ENCODE results near the gene TFF1. TPM values are rescaled to one million over a fixed set of nuclear protein-coding genes. Genes with fewer than 3 reads are reported as not detected.

Gene TFF1
- total RNA-seq, 2 donors from 2014 or later: 208 to 322 TPM

GRCh38 chr21:42373908-42374455 lies 7.6 kb upstream of the TFF1 start:
- DNase-seq: no peak
- intact Hi-C loops (cut with DNase I, micrococcal nuclease): no loop called here
- ATAC-seq: no peak

DNA sequence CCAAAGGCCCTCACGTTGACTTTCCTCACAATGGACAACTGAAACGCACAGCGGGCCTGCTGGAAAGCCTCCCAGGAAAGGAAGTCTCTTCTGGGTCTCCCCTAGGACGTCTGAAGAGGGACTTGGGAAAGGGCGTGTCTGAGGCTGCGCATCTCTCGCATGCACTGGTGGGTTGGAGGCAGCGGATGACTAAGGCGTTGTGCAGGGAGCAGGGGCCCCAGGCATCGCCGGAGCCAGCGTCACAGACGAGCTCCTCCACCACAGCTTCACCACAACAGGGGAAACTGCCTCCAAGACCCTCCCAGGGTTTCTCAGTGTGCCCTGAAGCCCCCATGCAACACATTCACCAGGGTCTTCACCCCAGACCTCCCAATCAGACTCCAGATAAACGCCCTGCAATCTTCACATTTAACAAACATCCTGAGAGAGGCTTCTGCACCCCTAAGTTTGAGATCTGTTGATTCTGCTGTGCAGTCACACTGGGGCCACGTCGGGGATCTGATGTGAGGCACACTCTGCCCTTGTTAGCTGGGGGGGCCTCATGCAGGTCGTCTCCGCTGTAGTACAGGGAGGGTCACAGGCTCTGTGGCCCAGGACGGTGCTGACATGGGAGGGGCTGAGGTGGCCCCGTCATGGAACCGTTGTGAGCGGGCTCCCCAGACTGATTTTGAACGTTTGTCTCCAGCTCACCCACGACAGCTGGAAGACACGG lies 7.0 kb upstream of the TFF1 start:
- intact Hi-C loops (cut with DNase I, micrococcal nuclease): no loop called here
- ATAC-seq: no peak
- DNase-seq: no peak

- intact Hi-C loops (cut with DNase I, micrococcal nuclease): no loop called here
- no peak for DNase-seq
- no peak for ATAC-seq
Measured at GRCh38 chr21:42370894-42371654, 4.7 kb upstream of the TFF1 start.

DNA sequence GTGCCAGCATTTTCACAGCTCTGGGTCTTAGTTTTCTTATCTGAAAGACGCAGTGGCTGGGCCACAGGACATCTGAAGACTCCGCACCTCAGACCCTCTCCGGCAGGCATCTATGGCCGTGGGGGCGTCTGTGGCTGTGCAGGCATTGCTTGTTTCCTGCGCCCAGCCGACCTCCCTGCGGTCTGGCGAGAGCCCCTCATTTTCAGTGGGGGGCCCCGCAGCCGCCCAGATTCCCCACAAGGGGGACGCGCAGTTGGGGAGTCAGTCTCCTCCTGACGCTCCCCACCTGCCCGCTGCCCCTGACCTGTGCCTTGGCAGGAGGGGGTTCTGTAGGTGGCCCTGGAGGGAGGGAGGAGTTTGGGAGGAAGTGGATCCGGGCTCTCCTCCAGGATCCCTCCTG lies 3.5 kb upstream of the TFF1 start:
- intact Hi-C loops (cut with DNase I, micrococcal nuclease): no loop called here
- DNase-seq: no peak
- no peak for ATAC-seq

DNA sequence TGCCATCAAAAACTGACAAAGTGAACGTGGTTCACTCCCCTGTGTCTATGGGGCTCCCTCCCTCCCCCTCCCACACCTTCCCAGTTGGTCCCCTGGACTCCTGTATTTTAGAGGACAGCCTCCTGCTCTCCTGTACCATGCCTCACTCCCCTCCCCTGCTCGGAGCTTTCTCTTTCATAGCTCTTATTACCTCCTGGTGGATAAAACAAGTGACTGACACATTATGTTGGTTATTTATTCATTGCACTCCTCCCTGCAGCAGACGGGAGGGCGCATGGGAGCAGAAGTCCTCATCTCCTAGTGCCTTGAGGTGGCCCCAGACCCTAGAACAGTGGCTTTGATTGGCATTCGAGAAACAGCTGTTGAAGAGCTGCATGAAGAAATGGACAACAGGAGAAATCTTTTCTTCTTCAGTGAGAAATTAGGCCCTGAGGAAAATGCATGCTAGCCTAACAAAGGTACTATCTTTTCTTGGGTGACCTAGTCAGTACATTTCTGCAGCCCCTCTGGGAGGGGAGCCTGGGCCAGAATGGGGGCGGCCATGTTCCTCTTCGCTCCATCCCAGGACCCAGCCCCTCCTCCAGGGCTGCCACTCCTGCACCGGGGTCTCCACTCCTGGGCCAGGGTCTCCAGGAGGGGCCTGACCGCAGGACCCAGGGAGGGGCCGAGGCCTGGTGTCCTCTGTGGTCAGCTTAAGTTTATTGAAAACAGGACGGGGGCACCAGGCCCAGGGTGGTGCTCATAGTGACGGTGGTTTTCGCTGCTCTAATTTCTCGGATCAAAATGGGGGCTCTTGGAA lies 1.2 kb upstream of the TFF1 start:
- DNase-seq: no peak
- intact Hi-C loops (cut with DNase I, micrococcal nuclease): no loop called here
- ATAC-seq: peak; percentile 55

- ATAC-seq (no peak), DNase-seq (no peak)
- intact Hi-C loops (cut with DNase I, micrococcal nuclease): no loop called here
Measured at GRCh38 chr21:42365770-42366169, 565 bp downstream of the TFF1 start.

DNA sequence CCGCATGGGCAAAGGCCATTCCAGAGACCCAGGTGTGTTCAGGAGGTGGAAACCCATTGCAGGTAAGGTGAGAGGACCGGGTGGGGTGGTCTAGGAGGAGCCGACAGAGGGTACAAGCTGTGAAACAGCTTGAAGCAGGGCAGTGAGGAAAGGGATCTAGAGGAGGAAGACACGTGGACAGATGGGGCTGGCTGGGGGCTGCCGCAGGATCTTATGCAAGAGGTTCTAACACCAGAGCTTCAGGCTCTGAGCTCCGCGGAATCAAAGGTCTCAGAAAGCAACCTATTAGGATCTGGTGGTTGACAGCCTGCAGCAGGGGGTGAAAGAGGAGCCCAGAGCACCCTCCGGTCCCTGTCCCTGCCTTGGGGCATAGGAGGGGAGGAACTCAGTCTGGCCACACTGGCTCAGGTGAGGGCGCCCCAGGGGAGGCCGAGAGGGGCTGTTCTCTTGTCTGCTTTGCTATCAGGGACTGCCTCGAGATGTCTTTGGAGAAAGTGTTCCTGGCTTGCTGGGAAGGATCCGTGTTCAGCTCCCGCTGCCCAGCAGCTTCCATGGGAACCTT lies 1.9 kb downstream of the TFF1 start:
- intact Hi-C loops (cut with DNase I, micrococcal nuclease): no loop called here
- no peak for DNase-seq
- no peak for ATAC-seq

GRCh38 chr21:42363312-42363711 lies 3.0 kb downstream of the TFF1 start:
- DNase-seq (no peak), ATAC-seq (peak; percentile 23)
- intact Hi-C loops (cut with DNase I, micrococcal nuclease): no loop called here

- ATAC-seq: no peak
- DNase-seq: no peak
- intact Hi-C loops (cut with DNase I, micrococcal nuclease): no loop called here
Measured at GRCh38 chr21:42362700-42363099, 3.6 kb downstream of the TFF1 start.

DNA sequence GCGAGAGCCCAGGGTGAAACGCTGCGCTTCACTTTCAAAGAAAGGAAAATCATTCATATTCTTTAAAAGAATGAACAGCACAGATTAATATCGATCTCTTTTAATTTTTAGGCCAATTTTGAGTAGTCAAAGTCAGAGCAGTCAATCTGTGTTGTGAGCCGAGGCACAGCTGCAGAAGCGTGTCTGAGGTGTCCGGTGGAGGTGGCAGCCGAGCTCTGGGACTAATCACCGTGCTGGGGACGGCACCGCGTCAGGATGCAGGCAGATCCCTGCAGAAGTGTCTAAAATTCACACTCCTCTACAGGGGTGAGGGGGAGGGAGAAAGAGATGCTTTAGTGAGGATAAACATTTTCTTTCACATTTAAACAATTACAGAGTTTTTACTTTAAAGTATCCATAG lies 4.1 kb downstream of the TFF1 start:
- ATAC-seq (no peak), DNase-seq (no peak)
- intact Hi-C loops (cut with DNase I, micrococcal nuclease): no loop called here

GRCh38 chr21:42361286-42361685 lies 5.0 kb downstream of the TFF1 start:
- no peak for DNase-seq
- intact Hi-C loops (cut with DNase I, micrococcal nuclease): no loop called here
- no peak for ATAC-seq

GRCh38 chr21:42360317-42360716 lies 6.0 kb downstream of the TFF1 start:
- DNase-seq (no peak), ATAC-seq (no peak)
- intact Hi-C loops (cut with DNase I, micrococcal nuclease): no loop called here

DNA sequence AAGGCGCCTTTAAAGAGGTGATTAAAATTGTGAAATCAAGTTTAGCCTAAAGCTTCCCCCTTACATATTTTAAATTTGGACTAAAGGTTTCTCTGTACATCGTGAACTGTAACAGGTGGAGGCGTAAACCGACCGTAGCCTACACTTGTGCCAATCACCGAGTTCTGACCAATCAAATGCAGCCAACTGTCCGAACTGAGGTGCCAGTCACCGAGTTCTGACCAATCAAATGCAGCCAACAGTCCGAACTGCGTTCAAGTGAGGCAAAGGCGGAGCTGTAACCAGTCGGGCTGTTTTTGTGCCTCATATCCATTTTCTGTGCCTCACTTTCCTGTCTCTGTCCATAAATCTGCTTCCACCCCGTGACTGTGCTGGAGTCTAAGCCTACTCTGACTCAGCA lies 7.4 kb downstream of the TFF1 start:
- intact Hi-C loops (cut with DNase I, micrococcal nuclease): no loop called here
- DNase-seq (no peak), ATAC-seq (no peak)

DNA sequence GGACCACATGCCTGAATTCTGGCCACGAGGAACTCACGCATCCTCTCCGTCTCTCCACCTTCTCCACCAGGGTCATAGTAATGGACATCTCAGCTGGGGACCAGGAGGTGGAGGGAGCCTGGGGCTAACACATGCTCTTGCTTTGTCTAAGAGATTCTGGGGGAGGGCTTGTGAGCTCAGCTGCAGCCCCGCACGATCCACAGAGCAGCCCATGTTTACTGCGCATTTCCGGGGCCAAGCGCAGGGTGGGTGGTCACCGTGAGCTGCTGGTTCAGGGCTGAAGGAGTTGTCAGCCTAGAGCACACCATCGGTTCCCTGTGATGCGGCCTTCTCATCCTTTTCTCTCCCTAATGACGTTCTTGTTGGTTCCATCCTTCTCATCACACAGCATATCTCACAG lies 8.1 kb downstream of the TFF1 start:
- no peak for DNase-seq
- ATAC-seq: no peak
- intact Hi-C loops (cut with DNase I, micrococcal nuclease): no loop called here

DNA sequence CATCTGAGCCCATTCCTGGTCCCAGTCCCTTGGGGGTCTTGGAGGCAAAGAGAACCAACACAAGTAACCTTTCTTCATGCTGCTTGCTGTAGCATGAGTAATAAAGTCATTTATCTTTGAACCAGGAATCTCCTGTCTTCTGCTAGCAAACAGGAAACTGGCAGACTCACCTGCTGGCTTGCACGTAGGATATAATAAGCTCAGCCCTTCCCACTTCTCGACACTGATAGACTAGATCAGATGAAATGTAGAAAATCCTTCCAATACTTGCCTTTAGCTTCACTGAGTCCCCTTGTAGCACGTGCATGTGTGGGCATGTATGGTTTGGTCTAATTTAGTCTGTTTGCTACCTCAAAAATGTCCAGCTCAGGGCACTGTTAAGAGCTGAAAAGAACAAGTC lies 9.0 kb downstream of the TFF1 start:
- intact Hi-C loops (cut with DNase I, micrococcal nuclease): no loop called here
- no peak for DNase-seq
- peak; percentile 84 for ATAC-seq

GRCh38 chr21:42356650-42357049 lies 9.7 kb downstream of the TFF1 start:
- intact Hi-C loops (cut with DNase I, micrococcal nuclease): no loop called here
- DNase-seq (no peak), ATAC-seq (no peak)

DNA sequence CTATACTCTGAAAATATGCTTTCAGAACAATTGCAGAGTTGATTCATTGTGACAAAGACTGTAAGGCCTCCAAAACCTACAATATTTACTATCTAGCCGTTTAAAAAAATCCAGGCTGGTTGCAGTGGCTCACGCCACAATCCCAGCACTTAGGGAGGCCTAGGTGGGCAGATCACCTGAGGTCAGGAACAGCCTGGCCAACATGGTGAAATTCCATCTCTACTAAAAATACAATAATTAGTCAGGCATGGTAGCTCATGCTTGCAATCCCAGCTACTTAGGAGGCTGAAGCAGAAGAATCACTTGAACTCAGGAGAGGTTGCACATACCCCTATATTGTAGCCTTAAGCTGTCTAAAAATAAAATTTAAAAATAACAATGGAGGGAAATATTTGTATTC lies 10.3 kb downstream of the TFF1 start:
- DNase-seq: no peak
- intact Hi-C loops (cut with DNase I, micrococcal nuclease): no loop called here
- ATAC-seq: no peak

DNA sequence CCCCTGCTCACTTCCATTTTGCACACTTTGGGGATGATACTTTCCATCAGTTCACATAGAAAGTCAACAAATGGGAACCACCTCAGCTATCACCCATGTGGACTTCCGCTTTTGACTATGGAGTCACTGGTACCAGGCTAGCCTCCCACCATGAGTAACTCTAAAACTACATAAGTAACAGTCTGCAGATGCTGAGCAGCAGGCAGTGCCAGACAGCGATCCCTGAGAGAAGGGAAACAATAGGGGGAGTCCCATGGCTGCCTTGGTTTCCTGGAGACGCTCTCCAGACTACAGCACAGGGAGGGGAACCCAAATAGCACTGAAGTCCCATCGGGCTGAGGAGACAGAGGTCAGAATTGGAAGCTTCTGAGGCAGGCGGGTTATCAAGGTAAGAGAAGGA lies 12.7 kb downstream of the TFF1 start:
- DNase-seq (no peak), ATAC-seq (no peak)
- intact Hi-C loops (cut with DNase I, micrococcal nuclease): no loop called here

DNA sequence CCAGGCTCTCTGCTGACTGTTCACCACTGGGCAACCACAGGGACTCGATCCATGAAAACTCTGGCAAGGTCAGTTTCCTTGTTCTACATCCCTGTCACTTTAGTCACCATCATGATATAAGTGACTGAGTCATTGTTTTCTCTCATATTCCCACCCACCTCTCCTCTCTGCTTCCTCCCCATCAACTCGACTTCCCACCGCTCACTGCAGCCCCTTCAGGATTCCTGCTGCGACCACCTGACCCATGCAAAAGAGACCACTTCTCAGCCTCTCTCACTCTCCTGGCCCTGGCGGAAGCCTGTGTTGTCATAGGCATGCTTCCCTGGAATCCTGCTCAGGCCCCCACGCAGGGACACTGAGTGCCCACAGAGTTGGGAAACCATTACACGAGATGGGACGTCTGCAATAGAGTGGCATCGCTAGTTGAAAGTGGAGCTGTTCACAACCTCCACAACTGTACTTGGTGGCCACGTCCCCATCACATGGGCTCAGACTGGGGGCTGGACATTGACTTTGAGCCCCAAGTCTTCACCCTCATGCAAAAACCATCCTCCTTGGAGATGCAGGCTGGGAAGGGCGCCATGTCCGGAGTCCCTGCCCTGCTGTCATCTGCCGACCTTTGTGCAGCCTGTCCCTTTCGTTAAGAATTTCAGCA lies 13.8 kb downstream of the TFF1 start:
- intact Hi-C loops (cut with DNase I, micrococcal nuclease): no loop called here
- no peak for ATAC-seq
- DNase-seq: peak in 1 of 2 donors; percentile 6

All from left colon (tissue), 2 donors.